GM19035 (cell line): ENCODE measurements around the gene DCBLD2.

Experiments used
- ATAC-seq: cut with Tn5 transposase; IDR thresholded peaks from one replicate; pipeline ENCODE4 v1.9.1; 2021; ENCODE audit not compliant: unreplicated experiment

DCBLD2 gene

GRCh38 chr3:98798820-98799219, 102.7 kb downstream of the DCBLD2 start:
- no peak for ATAC-seq

DNA sequence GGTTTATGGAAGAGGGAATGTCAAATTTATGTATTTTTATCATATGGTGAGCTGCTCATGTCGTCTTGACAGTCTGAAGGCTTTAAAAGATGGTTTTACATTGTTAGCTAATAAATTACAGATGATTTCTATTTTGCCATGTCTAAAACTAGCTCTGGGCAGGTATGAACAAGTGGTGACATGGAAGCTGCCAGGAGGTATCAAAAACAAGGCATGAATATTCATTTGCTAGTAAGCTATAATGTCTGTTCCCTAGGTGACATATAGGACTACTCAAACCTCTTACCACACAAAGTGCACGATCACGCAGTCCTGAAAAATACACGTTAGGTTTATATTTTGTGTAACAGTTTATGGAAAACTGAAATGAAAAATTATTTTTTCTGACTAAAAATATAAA, 103.6 kb downstream of the DCBLD2 start:
- ATAC-seq: no peak

DNA sequence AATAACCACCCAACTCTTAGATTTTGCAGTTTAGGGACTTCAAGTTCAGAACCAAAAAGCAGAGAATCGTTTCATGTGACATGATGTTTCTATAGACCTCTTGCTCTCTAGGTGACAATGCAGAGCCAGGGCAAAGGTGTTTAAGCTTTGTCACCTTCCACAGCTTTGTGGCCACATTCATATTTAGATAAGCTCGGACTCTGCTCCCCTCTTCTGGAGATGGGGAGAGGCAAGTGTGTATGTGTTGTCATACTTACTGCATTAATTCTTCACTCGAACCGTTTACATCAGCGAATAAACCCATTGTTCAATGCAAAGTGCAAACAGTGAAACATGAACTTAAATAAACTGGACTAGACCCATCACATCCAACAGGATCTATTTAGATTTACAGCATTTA, 105.2 kb downstream of the DCBLD2 start:
- no peak for ATAC-seq

DNA sequence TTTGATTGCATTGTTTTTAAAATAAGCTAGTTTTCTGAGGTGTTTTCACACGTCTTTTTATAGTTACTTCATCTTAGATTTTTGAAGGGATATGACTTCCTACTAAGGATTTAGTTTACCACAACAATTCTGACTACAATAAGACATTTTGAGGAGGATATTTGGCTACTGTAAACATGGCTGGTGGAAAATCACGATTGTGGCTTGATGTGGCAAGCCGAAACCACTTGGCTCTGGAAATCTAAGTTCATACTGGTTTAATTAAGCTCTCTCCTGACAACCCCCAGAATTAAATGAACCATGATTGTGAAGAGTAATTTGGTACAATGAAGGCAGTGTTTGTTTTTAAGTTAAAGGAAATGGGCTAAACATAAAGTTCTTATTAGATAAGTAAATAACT, 107.5 kb downstream of the DCBLD2 start:
- ATAC-seq: no peak

DNA sequence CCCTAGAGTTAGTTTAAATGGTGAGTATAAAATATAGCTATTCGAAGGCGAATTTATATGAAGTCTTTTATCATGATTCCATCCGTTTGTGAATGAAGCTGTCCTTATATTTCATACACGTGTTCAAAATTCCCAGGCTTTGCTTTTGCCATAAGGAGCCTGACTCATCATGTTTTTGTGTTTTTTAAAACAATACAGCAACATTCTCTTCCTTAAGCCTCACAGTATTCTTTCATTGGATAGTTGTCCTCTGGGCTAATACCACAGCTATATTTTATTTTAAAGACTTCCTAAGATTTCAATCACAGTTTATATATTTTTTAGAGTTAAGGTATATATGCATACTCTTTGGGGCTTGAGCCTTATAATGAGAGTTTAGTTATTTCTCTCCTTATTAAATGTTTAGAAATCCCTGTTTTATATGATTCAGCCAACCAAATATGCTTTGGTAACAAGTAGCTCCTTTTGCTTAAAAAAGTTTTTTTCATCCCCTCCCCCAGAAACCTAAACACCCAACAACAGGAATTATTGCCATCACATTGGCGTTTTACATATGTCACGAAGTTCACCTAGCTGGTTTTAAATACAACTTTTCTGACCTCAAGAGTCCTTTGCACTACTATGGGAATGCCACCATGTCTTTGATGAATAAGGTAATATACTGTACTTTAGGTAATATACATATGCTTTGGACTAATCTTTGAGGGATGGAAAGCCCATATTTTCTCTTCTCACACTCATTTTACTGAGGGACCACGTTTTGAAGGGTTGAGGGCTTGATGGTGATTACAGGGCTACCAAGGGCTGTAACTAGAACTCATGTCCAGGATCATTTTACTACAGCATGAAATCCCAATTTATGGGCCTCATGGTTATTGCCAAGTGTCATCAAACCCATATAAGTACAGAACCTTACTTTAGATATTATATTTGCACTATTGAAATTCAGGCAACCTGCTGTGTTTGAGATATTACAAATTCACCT, 109.9 kb downstream of the DCBLD2 start:
- ATAC-seq: no peak

DNA sequence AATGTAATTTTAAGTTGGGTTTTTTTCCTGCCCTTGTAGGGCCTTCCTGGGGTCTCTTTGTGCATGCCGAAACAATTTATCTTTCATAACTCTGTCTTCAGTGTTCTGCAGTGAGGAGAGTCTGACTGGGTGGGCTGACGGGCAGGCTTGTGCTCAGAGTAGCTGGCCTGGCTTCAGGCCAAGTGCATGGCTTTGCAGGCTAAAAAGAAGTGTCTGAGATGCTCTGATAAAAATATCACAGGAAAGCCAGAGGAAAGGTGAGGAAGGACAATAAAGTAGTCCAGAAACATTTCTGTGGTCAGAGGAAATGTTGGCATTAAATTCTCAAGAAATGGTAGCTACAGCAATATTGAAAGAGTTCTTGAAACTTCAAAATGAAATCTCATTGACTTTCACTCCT, 112.8 kb downstream of the DCBLD2 start:
- no peak for ATAC-seq

GRCh38 chr3:98787181-98787580, 114.3 kb downstream of the DCBLD2 start:
- no peak for ATAC-seq

GRCh38 chr3:98786364-98787006, 115.0 kb downstream of the DCBLD2 start:
- ATAC-seq: no peak

DNA sequence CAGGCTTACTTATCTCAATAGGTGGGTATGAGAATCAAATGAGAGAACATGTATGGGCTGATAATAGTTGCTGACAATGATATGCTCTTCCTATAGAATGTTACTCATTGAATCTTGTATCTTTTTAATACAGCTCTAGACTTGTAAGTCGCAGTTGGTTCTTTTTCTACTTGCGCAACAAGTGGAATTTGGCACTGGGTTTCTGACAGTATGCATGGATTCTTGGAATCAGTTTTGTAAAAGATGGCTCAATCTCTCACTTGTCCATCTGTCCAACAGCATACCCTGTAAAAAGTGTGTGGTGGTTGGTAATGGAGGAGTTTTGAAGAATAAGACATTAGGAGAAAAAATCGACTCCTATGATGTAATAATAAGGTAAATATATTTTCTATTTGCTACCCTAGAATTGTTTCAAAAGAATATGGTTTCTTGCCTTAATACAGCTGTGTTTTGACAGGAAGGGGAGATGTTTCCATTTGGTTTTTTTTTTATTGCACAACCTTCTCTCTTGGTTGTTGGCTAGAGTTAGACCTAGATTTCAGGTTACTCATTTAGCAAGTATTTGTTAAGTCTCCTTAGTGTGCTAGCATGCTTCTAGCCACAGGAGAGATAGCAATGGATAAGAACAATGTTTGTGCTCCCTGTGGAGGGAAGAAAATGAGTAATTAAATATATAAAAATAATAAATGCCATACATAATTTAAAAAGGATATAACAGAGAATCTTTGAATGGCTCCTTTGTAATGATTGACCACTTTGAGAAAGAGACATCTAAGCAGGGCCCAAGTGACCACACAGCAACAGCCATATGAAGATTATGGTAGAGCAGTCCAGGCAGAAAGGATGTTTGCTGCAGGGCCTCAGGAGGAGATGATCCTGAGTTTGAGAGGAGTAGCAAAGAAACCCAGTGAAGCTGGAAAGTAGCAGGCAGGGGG, 116.6 kb downstream of the DCBLD2 start:
- no peak for ATAC-seq

GRCh38 chr3:98784042-98784441, 117.5 kb downstream of the DCBLD2 start:
- ATAC-seq: no peak

GRCh38 chr3:98782824-98783500, 118.5 kb downstream of the DCBLD2 start:
- no peak for ATAC-seq

DNA sequence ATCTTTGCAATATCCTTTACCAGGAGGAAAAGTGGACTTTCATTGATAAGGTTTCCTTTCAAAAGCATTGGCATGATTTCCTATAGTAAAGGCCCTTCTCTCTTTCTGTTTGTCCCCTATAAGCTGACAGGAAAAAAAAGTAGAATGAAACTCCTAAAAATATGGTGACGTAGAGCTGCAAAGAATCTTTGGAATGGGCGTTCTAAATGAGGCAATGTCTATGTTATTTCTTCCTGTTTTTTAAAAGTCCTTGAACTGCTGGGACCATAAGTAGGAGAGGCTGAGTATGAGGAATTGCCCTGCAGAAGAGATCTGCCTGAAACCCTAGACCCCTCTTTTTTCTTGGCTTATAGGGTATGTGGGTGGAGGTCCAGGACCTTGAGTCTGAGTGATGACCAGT, 121.2 kb downstream of the DCBLD2 start:
- no peak for ATAC-seq

DNA sequence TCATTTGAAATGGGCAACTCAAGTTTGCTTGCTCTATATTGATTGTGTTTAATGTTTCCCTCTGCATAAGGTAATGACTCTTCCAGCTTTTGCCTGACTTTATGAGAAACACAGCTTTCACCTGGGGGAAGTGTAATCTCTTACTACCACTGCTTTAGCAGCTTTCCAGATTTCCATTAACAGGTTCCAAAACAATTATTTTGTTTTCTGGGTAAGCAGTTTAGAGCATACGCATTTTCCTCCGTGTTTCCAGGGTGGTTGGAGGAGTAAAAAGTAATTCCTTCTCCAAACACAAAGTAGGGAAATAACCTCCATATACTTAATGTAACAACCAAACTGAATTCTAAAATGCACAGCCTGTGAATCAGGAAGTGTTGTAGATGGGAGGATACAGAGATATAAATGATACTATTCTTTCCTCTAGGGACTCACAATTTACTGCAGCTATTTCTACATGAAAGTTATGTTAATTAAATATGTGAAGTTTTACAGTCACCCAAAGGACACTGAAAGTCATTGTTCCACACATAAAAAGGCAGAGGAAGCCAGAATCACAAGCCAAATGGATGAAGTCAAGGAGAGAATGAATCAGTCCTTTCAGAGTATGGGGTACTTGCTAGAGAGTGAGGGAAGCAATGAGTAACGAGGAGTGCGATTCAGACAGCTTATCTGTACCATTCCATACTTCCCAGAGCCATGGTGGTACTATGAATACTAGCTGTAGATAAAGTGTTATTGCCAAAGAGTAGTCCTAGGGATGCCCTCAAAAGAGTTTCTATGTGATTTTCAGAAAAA, 121.8 kb downstream of the DCBLD2 start:
- ATAC-seq: no peak

DNA sequence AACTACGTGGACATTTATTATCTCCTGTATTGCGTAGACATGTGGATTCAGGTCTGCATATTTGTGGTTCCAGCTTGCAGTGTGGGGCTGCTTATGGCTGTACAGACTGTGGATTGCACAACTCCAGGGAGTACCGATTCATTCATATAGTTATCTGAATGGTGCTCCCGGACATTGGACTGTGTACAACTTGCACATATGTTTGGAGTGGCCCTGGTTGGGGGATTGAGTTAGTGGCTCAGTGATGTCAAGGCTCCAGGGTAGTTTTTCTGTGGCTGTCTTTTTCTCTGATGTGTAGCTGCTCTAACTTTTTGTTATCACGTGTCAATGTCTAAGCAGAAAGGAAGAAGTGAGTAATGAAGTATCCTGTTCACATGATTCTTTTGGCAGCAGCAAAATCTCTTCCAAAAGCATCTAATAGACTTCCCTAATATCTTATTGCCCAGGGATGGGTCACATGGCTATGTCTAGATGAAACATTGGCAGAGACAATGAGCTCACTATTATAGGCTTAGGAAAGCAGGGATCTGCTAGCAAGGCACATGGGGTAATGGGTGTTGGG, 122.6 kb downstream of the DCBLD2 start:
- ATAC-seq: no peak

GRCh38 chr3:98778383-98778782, 123.1 kb downstream of the DCBLD2 start:
- no peak for ATAC-seq

- no peak for ATAC-seq
These were observed 123.7 kb downstream of the DCBLD2 start for GRCh38 chr3:98777801-98778220.

DNA sequence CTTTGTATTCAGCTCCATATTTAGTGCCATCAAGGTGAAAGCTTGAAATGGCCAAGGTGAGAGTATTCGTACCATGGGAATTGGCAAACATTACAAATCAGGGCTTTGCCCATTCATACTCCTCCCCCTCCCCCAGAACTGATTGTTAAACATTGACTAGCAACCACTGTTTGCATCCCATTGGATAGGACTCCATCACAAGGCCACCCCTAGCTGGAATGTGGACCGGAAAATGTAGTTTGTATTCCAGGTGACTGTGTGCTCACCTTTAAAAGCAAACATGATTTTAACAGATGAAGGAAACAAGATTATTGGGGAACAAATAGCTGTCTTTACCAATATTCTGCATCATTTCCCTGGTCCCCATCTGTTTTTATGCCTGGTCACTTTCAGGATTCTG, 124.2 kb downstream of the DCBLD2 start:
- no peak for ATAC-seq

- ATAC-seq: no peak
These were observed 125.4 kb downstream of the DCBLD2 start for GRCh38 chr3:98776140-98776493.

DNA sequence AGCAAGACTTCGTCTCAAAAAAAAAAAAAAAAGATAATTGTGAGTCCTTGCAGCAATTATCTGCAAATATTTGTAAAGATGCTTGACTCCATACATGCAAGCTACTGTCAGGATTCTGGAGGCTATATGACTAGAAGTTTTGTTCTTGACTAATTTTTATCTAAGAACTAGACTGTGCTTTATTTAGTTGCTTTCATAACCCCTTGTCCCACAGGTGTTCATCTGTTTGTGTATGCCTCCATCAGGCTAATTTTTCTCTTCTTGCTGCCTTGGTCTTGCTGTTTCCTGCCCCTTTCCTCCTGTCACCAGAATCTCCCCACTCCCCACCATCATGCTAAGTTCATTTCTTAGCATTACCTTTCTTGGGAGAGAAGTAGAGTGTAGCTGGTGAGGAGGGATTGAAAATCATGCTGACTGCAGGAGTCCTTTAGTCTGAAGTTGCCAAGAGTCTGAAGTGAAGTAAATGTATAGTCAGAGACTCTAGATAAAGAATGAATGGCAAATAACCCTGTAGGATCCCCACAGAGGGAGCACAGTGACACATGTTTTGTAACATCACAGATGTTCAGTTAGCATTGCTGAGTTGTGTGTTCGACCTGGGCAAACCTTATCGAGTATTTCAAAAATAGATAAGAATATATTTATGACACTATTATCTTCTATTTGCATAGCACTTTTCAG, 125.9 kb downstream of the DCBLD2 start:
- no peak for ATAC-seq
